ENCODE data around the gene LRTM1. TPM values are rescaled to one million over a fixed set of nuclear protein-coding genes. Genes with fewer than 3 reads are reported as not detected.

Gene LRTM1
- total and polyA plus RNA-seq, 9 donors: 66.1 to 103 (median 86.2) TPM

GRCh38 chr3:54900838-54901591, 26.8 kb downstream of the LRTM1 start:
- H3K4me1 ChIP-seq (ENCODE audit: control insufficient read depth, insufficient read depth, low read length): peaks cover 34% of the 10 kb centered on the region
- no peaks in the 10 kb centered on the region for H3K9me3 ChIP-seq (replicated peaks; ENCODE audit: control insufficient read depth, low read depth, low read length)
- H3K27me3 ChIP-seq (ENCODE audit: control insufficient read depth, insufficient read depth, low read length): no peaks in the 10 kb centered on the region
- peak overlapping the region; percentile 45 for H3K27ac ChIP-seq (ENCODE audit: low read length)
- no peak overlapping the region for H3K4me3 ChIP-seq (ENCODE audit: low read length)
- peak; percentile 66 for DNase-seq
- H3K36me3 ChIP-seq (ENCODE audit: control insufficient read depth, insufficient read depth, low read length): no peaks in the 10 kb centered on the region
- 56% methylated on average over 7 of the region's 8 CpGs for WGBS (ENCODE audit: insufficient coverage)

GRCh38 chr3:54899273-54899672, 28.6 kb downstream of the LRTM1 start:
- H3K4me1 ChIP-seq (ENCODE audit: control insufficient read depth, insufficient read depth, low read length): peaks cover 29% of the 10 kb centered on the region
- H3K27me3 ChIP-seq (ENCODE audit: control insufficient read depth, insufficient read depth, low read length): no peaks in the 10 kb centered on the region
- no peak overlapping the region for H3K27ac ChIP-seq (ENCODE audit: low read length)
- H3K9me3 ChIP-seq (replicated peaks; ENCODE audit: control insufficient read depth, low read depth, low read length): no peaks in the 10 kb centered on the region
- no peak overlapping the region for H3K4me3 ChIP-seq (ENCODE audit: low read length)
- H3K36me3 ChIP-seq (ENCODE audit: control insufficient read depth, insufficient read depth, low read length): no peaks in the 10 kb centered on the region
- DNase-seq: no peak
- WGBS (ENCODE audit: insufficient coverage): 78% methylated on average over 4 of the region's 6 CpGs

- Histone ChIP-seq H3K27ac (ENCODE audit: low read length) (no peak overlapping the region), H3K4me3 (ENCODE audit: low read length) (no peak overlapping the region), H3K4me1 (ENCODE audit: control insufficient read depth, insufficient read depth, low read length) (peaks cover 30% of the 10 kb centered on the region), H3K27me3 (ENCODE audit: control insufficient read depth, insufficient read depth, low read length) (no peaks in the 10 kb centered on the region), H3K9me3 (replicated peaks; ENCODE audit: control insufficient read depth, low read depth, low read length) (no peaks in the 10 kb centered on the region), H3K36me3 (ENCODE audit: control insufficient read depth, insufficient read depth, low read length) (no peaks in the 10 kb centered on the region)
- no peak for DNase-seq
- no CpG with 5 or more reads among the region's 3 CpGs for WGBS (ENCODE audit: insufficient coverage)
These were observed 30.7 kb downstream of the LRTM1 start for GRCh38 chr3:54897028-54897711.

- Histone ChIP-seq H3K27me3 (ENCODE audit: control insufficient read depth, insufficient read depth, low read length) (no peaks in the 10 kb centered on the region), H3K36me3 (ENCODE audit: control insufficient read depth, insufficient read depth, low read length) (no peaks in the 10 kb centered on the region), H3K4me1 (ENCODE audit: control insufficient read depth, insufficient read depth, low read length) (peaks cover 28% of the 10 kb centered on the region), H3K9me3 (replicated peaks; ENCODE audit: control insufficient read depth, low read depth, low read length) (no peaks in the 10 kb centered on the region), H3K27ac (ENCODE audit: low read length) (no peak overlapping the region), H3K4me3 (ENCODE audit: low read length) (no peak overlapping the region)
- 86% methylated on average over 2 of the region's 4 CpGs for WGBS (ENCODE audit: insufficient coverage)
- DNase-seq: no peak
These were observed 32.2 kb downstream of the LRTM1 start for GRCh38 chr3:54895613-54896012.

GRCh38 chr3:54892168-54892567, 35.7 kb downstream of the LRTM1 start:
- H3K27ac ChIP-seq (ENCODE audit: low read length): peak overlapping the region; percentile 86
- no peak for DNase-seq
- no peaks in the 10 kb centered on the region for H3K27me3 ChIP-seq (ENCODE audit: control insufficient read depth, insufficient read depth, low read length)
- H3K4me3 ChIP-seq (ENCODE audit: low read length): no peak overlapping the region
- no CpG with 5 or more reads among the region's 2 CpGs for WGBS (ENCODE audit: insufficient coverage)
- no peaks in the 10 kb centered on the region for H3K9me3 ChIP-seq (replicated peaks; ENCODE audit: control insufficient read depth, low read depth, low read length)
- no peaks in the 10 kb centered on the region for H3K36me3 ChIP-seq (ENCODE audit: control insufficient read depth, insufficient read depth, low read length)
- H3K4me1 ChIP-seq (ENCODE audit: control insufficient read depth, insufficient read depth, low read length): peaks cover 29% of the 10 kb centered on the region

GRCh38 chr3:54891540-54891897, 36.3 kb downstream of the LRTM1 start:
- no peaks in the 10 kb centered on the region for H3K36me3 ChIP-seq (ENCODE audit: control insufficient read depth, insufficient read depth, low read length)
- H3K27ac ChIP-seq (ENCODE audit: low read length): peak overlapping the region; percentile 86
- no peaks in the 10 kb centered on the region for H3K27me3 ChIP-seq (ENCODE audit: control insufficient read depth, insufficient read depth, low read length)
- peak; percentile 96 for DNase-seq
- 0% methylated on average over 3 of the region's 5 CpGs for WGBS (ENCODE audit: insufficient coverage)
- no peak overlapping the region for H3K4me3 ChIP-seq (ENCODE audit: low read length)
- peaks cover 29% of the 10 kb centered on the region for H3K4me1 ChIP-seq (ENCODE audit: control insufficient read depth, insufficient read depth, low read length)
- H3K9me3 ChIP-seq (replicated peaks; ENCODE audit: control insufficient read depth, low read depth, low read length): no peaks in the 10 kb centered on the region

- Histone ChIP-seq H3K27ac (ENCODE audit: low read length) (no peak overlapping the region), H3K9me3 (replicated peaks; ENCODE audit: control insufficient read depth, low read depth, low read length) (no peaks in the 10 kb centered on the region), H3K36me3 (ENCODE audit: control insufficient read depth, insufficient read depth, low read length) (no peaks in the 10 kb centered on the region), H3K4me3 (ENCODE audit: low read length) (no peak overlapping the region), H3K27me3 (ENCODE audit: control insufficient read depth, insufficient read depth, low read length) (no peaks in the 10 kb centered on the region), H3K4me1 (ENCODE audit: control insufficient read depth, insufficient read depth, low read length) (peaks cover 29% of the 10 kb centered on the region)
- no CpG with 5 or more reads among the region's 3 CpGs for WGBS (ENCODE audit: insufficient coverage)
- no peak for DNase-seq
These were observed 38.1 kb downstream of the LRTM1 start for GRCh38 chr3:54889731-54890130.

GRCh38 chr3:54888873-54889272, 39.0 kb downstream of the LRTM1 start:
- peak; percentile 52 for DNase-seq
- H3K36me3 ChIP-seq (ENCODE audit: control insufficient read depth, insufficient read depth, low read length): no peaks in the 10 kb centered on the region
- H3K9me3 ChIP-seq (replicated peaks; ENCODE audit: control insufficient read depth, low read depth, low read length): no peaks in the 10 kb centered on the region
- no peak overlapping the region for H3K4me3 ChIP-seq (ENCODE audit: low read length)
- H3K4me1 ChIP-seq (ENCODE audit: control insufficient read depth, insufficient read depth, low read length): peaks cover 26% of the 10 kb centered on the region
- WGBS (ENCODE audit: insufficient coverage): 60% methylated on average over 1 of the region's 1 CpG
- H3K27ac ChIP-seq (ENCODE audit: low read length): no peak overlapping the region
- no peaks in the 10 kb centered on the region for H3K27me3 ChIP-seq (ENCODE audit: control insufficient read depth, insufficient read depth, low read length)

GRCh38 chr3:54888162-54888561, 39.7 kb downstream of the LRTM1 start:
- H3K9me3 ChIP-seq (replicated peaks; ENCODE audit: control insufficient read depth, low read depth, low read length): no peaks in the 10 kb centered on the region
- no peaks in the 10 kb centered on the region for H3K36me3 ChIP-seq (ENCODE audit: control insufficient read depth, insufficient read depth, low read length)
- 89% methylated on average over 8 of the region's 9 CpGs for WGBS (ENCODE audit: insufficient coverage)
- H3K27ac ChIP-seq (ENCODE audit: low read length): no peak overlapping the region
- no peaks in the 10 kb centered on the region for H3K27me3 ChIP-seq (ENCODE audit: control insufficient read depth, insufficient read depth, low read length)
- no peak for DNase-seq
- H3K4me1 ChIP-seq (ENCODE audit: control insufficient read depth, insufficient read depth, low read length): peaks cover 26% of the 10 kb centered on the region
- H3K4me3 ChIP-seq (ENCODE audit: low read length): no peak overlapping the region

GRCh38 chr3:54882129-54882833, 45.6 kb downstream of the LRTM1 start:
- H3K36me3 ChIP-seq (ENCODE audit: control insufficient read depth, insufficient read depth, low read length): no peaks in the 10 kb centered on the region
- peak; percentile 96 for DNase-seq
- H3K4me3 ChIP-seq (ENCODE audit: low read length): no peak overlapping the region
- peak overlapping the region; percentile 48 for H3K27ac ChIP-seq (ENCODE audit: low read length)
- H3K27me3 ChIP-seq (ENCODE audit: control insufficient read depth, insufficient read depth, low read length): no peaks in the 10 kb centered on the region
- peaks cover 3% of the 10 kb centered on the region for H3K4me1 ChIP-seq (ENCODE audit: control insufficient read depth, insufficient read depth, low read length)
- 60% methylated on average over 1 of the region's 3 CpGs for WGBS (ENCODE audit: insufficient coverage)
- no peaks in the 10 kb centered on the region for H3K9me3 ChIP-seq (replicated peaks; ENCODE audit: control insufficient read depth, low read depth, low read length)
